B cell (primary cell): ENCODE measurements around the gene PRELID1.

Source experiments
- CTCF ChIP-seq: fragments of 200-600 bp; IDR thresholded peaks from one replicate; pipeline ENCODE4 v1.8.0; 2022; ENCODE audit warnings: antibody characterized with exemption, mild to moderate bottlenecking
- EZH2 ChIP-seq: IDR thresholded peaks from 2 replicates; pipeline ENCODE4 v1.6.1; 2012; ENCODE audit warnings: borderline replicate concordance, low read depth, mild to moderate bottlenecking, moderate library complexity, low read length; ENCODE audit not compliant: insufficient read depth, poor library complexity, severe bottlenecking

GRCh38 chr5:177354711-177355110, 51.1 kb downstream of the PRELID1 start:
- TF ChIP-seq CTCF, result no peak
- TF ChIP-seq EZH2, result no peak
